Lower lobe of right lung (tissue), 2 donors: ENCODE results near the gene GNRH2. TPM values are rescaled to one million over a fixed set of nuclear protein-coding genes. Genes with fewer than 3 reads are reported as not detected.

Experiments used
- ATAC-seq, 2 donors: fragments of 200-7000 bp; cut with Tn5 transposase; one replicate each; pipeline ENCODE4 v1.9.1; 2020 to 2022; ENCODE audit warnings: mild to moderate bottlenecking in 2 of 2, moderate library complexity in 2 of 2
- DNase-seq: peaks from one replicate; pipeline ENCODE4 v3.0.0-alpha.2; 2020
- H3K27ac ChIP-seq: fragments of 200-600 bp; one replicate; pipeline ENCODE4 v1.8.0; 2022
- H3K27me3 ChIP-seq: fragments of 200-600 bp; one replicate; pipeline ENCODE4 v1.8.0; 2022; ENCODE audit warnings: low read depth
- H3K36me3 ChIP-seq: fragments of 200-600 bp; one replicate; pipeline ENCODE4 v1.8.0; 2022; ENCODE audit warnings: mild to moderate bottlenecking
- H3K4me1 ChIP-seq: fragments of 200-600 bp; one replicate; pipeline ENCODE4 v1.8.0; 2022
- H3K4me3 ChIP-seq: fragments of 200-600 bp; one replicate; pipeline ENCODE4 v1.8.0; 2022; ENCODE audit warnings: mild to moderate bottlenecking
- H3K9me3 ChIP-seq: fragments of 200-600 bp; one replicate; pipeline ENCODE4 v1.8.0; 2022
- intact Hi-C: fragments of 100-400 bp; cut with DNase I; formaldehyde crosslinking; loops from one replicate; pipeline ENCODE4 v1.11.0; 2022
- total RNA-seq: library from RNA; stranded (reverse); fragmentation: NEBNext Ultra II Directional; extraction: Animal tissue kit (Norgen Biotek cat#: 25700); gene quantifications from one replicate; pipeline ENCODE4 v1.2.1, GENCODE V29; 2021
- TF ChIP-seq, protein P1 (sequence below): fragments of 200-600 bp; IDR thresholded peaks from one replicate; pipeline ENCODE4 v1.8.0; 2022; ENCODE audit warnings: antibody characterized with exemption, mild to moderate bottlenecking
- donor health status: DM: no; HTN: yes; CAD: no; lungs with severe emphysema.

Gene GNRH2
- total RNA-seq, 1 donor from 2014 or later, result not detected

DNA sequence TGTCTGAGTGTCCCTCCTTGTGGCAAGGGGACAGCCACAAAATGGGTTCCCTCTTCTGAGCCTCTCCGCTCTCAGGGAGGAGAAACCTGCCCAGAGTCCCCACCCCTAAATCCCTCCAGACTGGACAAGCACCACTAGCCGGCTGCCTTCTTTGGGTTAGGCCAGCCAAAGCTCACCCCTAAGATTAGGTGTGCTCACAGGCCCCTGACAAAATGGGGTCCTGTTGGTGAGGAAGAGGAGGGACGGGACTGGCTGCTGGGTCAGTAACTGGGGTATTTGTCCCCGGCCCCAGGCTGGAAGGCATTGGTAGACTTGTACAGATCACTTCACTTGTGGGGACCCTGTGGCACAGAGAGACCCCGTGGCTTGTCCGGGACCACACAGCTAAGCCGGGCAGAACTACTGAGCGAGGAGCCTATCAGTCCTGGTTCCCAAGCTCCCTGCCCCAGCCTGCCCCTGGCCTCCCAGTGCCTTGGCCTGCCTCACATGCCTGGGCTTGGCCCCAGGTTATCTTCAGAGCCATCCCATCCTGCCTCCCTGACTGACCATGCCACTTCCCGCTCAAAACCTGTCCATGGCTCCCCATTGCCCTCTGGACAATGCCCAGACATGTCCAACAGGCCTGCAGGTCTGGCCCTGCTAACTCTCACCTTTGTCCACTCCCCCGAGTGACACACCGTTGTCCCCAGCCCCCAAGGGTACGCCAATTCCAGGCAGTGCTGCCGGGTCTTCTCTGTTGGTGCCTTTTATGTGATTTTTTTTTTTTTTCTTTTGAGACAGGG is 51.6 kb downstream of the GNRH2 start:
- ATAC-seq (peak in 1 of 2 donors; percentile 17), DNase-seq (no peak)
- TF ChIP-seq, protein P1, sequence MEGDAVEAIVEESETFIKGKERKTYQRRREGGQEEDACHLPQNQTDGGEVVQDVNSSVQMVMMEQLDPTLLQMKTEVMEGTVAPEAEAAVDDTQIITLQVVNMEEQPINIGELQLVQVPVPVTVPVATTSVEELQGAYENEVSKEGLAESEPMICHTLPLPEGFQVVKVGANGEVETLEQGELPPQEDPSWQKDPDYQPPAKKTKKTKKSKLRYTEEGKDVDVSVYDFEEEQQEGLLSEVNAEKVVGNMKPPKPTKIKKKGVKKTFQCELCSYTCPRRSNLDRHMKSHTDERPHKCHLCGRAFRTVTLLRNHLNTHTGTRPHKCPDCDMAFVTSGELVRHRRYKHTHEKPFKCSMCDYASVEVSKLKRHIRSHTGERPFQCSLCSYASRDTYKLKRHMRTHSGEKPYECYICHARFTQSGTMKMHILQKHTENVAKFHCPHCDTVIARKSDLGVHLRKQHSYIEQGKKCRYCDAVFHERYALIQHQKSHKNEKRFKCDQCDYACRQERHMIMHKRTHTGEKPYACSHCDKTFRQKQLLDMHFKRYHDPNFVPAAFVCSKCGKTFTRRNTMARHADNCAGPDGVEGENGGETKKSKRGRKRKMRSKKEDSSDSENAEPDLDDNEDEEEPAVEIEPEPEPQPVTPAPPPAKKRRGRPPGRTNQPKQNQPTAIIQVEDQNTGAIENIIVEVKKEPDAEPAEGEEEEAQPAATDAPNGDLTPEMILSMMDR, result no peak
- Histone ChIP-seq H3K36me3 (no peaks in the 10 kb centered on the region), H3K9me3 (no peaks in the 10 kb centered on the region), H3K4me1 (no peaks in the 10 kb centered on the region), H3K27me3 (peaks cover 46% of the 10 kb centered on the region), H3K4me3 (no peak overlapping the region), H3K27ac (no peak overlapping the region)
- intact Hi-C loops, result no loop called here

Other genes with a start within 250 kb of the GNRH2 start
- 10.2 TPM for gene CPXM1, start 243.0 kb upstream of the GNRH2 start, total RNA-seq
- not detected for gene C20orf141, start 228.6 kb upstream of the GNRH2 start, total RNA-seq
- gene TMEM239, start 227.3 kb upstream of the GNRH2 start, total RNA-seq, result not detected
- 43.5 TPM for gene PCED1A, start 203.0 kb upstream of the GNRH2 start, total RNA-seq
- gene VPS16, start 202.9 kb upstream of the GNRH2 start, total RNA-seq, result 35.8 TPM
- gene PTPRA, start 170.1 kb upstream of the GNRH2 start, total RNA-seq, result 63.3 TPM
- gene MRPS26, start 2.4 kb downstream of the GNRH2 start, total RNA-seq, result 31.0 TPM
- gene OXT, start 28.0 kb downstream of the GNRH2 start, total RNA-seq, result not detected
- not detected for gene AVP, start 41.1 kb downstream of the GNRH2 start, total RNA-seq
- gene FASTKD5, start 116.2 kb downstream of the GNRH2 start, total RNA-seq, result 16.4 TPM
- 5.8 TPM for gene UBOX5, start 116.2 kb downstream of the GNRH2 start, total RNA-seq
- gene LZTS3, start 129.9 kb downstream of the GNRH2 start, total RNA-seq, result 18.5 TPM
- gene DDRGK1, start 161.1 kb downstream of the GNRH2 start, total RNA-seq, result 89.8 TPM
- 40.9 TPM for gene ITPA, start 165.9 kb downstream of the GNRH2 start, total RNA-seq
- gene SLC4A11, start 195.6 kb downstream of the GNRH2 start, total RNA-seq, result 5.0 TPM